Measurements from ENCODE around the gene CHRNA3.

CHRNA3 gene

DNA sequence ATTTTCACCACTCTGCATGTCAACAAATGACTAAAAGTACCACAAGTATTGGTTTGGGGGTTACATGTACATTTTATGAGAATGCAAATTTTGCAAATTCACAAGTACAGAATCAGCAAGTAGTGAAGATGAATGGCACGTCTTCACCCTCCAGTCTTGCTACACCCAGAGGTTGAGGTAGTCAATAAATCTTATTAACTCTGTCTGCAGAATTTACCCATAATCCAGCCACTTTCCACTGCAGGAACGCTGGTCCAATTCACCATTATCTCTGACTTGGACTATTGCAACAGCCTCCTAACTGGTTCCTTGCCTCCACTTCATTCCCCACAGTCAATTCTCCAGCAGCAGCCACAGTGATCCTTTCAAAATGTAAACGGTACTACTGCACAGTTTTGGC is 70.0 kb downstream of the CHRNA3 start:
- no peak overlapping the region for H3K4me3 ChIP-seq (replicated peaks in 1 of 2; ENCODE audit: low read depth in 2 of 2, low read length in 2 of 2)
- TF ChIP-seq, protein P1, sequence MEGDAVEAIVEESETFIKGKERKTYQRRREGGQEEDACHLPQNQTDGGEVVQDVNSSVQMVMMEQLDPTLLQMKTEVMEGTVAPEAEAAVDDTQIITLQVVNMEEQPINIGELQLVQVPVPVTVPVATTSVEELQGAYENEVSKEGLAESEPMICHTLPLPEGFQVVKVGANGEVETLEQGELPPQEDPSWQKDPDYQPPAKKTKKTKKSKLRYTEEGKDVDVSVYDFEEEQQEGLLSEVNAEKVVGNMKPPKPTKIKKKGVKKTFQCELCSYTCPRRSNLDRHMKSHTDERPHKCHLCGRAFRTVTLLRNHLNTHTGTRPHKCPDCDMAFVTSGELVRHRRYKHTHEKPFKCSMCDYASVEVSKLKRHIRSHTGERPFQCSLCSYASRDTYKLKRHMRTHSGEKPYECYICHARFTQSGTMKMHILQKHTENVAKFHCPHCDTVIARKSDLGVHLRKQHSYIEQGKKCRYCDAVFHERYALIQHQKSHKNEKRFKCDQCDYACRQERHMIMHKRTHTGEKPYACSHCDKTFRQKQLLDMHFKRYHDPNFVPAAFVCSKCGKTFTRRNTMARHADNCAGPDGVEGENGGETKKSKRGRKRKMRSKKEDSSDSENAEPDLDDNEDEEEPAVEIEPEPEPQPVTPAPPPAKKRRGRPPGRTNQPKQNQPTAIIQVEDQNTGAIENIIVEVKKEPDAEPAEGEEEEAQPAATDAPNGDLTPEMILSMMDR (IDR thresholded peaks at IDR 0.05; ENCODE audit: low read depth, low read length), result no peak
- no peak for DNase-seq (ENCODE audit: low read depth in 2 of 2)

DNA sequence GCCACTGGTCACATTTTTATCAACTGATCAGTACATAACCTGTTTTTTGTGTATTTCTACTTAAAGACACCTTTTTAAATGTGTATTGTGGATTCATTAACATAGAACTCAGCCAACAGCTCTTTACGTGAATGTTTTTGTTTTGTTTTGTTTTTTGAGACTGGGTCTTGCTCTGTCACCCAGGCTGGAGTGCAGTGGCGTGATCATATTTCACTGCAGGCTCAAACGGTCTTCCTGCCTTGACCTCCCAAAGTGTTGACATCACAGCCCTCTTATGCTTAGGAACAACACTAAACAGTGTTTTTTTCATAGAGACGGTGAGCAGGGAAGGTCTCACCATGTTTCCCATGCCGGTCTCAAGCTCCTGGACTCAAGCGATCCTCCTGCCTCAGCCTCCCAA is 70.6 kb downstream of the CHRNA3 start:
- no peak overlapping the region for H3K4me3 ChIP-seq (replicated peaks in 1 of 2; ENCODE audit: low read depth in 2 of 2, low read length in 2 of 2)
- TF ChIP-seq, protein P1 (IDR thresholded peaks at IDR 0.05; ENCODE audit: low read depth, low read length), result no peak
- no peak for DNase-seq (ENCODE audit: low read depth in 2 of 2)

Data from cardiac fibroblast (primary cell).